T-helper 17 cell (primary cell): ENCODE data around the gene BICC1. TPM values are rescaled to one million over a fixed set of nuclear protein-coding genes. Genes with fewer than 3 reads are reported as not detected.

ENCODE experiments used
- ATAC-seq: fragments of 150-1000 bp; cut with Tn5 transposase; 2 replicates; pipeline ENCODE4 v1.10.0; 2021; ENCODE audit warnings: mild to moderate bottlenecking, moderate library complexity
- DNase-seq, 3 donors: peaks; one replicate each; pipeline versions ENCODE4 v3.0.0 to v3.0.0-alpha.2; 2020 to 2021
- H3K9me3 ChIP-seq: one replicate; pipeline ENCODE4 v1.7.0; 2013; ENCODE audit warnings: low read length, mild to moderate bottlenecking; ENCODE audit not compliant: control insufficient read depth, poor library complexity, severe bottlenecking
- H3K27ac Mint-ChIP-seq: one replicate; pipeline ENCODE4 v1.8.0; 2022; ENCODE audit warnings: mild to moderate bottlenecking, moderate library complexity, mixed read lengths
- H3K27me3 Mint-ChIP-seq: one replicate; pipeline ENCODE4 v1.8.0; 2022; ENCODE audit warnings: mixed read lengths
- H3K36me3 Mint-ChIP-seq: one replicate; pipeline ENCODE4 v1.8.0; 2022; ENCODE audit warnings: low read depth, mixed read lengths
- H3K4me1 Mint-ChIP-seq: one replicate; pipeline ENCODE4 v1.8.0; 2022; ENCODE audit warnings: mild to moderate bottlenecking, mixed read lengths
- H3K4me3 Mint-ChIP-seq: one replicate; pipeline ENCODE4 v1.8.0; 2022; ENCODE audit warnings: mild to moderate bottlenecking, moderate library complexity, mixed read lengths
- total RNA-seq, 4 donors: library from RNA in 2 of 4; stranded (reverse) in 2 of 4; gene quantifications; one replicate each; pipeline ENCODE4 v1.2.3 and lab custom pipeline; 2022 to 2026

BICC1 gene
- total RNA-seq, 2 donors from 2014 or later = not detected

GRCh38 chr10:58870070-58870469, 357.4 kb downstream of the BICC1 start:
- H3K36me3 Mint-ChIP-seq = peaks cover 3% of the 10 kb centered on the region
- H3K27ac Mint-ChIP-seq = no peak overlapping the region
- ATAC-seq (no peak), DNase-seq (no peak)
- H3K4me1 Mint-ChIP-seq = no peaks in the 10 kb centered on the region
- no peaks in the 10 kb centered on the region for H3K9me3 ChIP-seq
- peaks cover 8% of the 10 kb centered on the region for H3K27me3 Mint-ChIP-seq
- no peak overlapping the region for H3K4me3 Mint-ChIP-seq

- H3K36me3 Mint-ChIP-seq = peaks cover 3% of the 10 kb centered on the region
- no peak overlapping the region for H3K4me3 Mint-ChIP-seq
- H3K9me3 ChIP-seq = no peaks in the 10 kb centered on the region
- DNase-seq (no peak), ATAC-seq (no peak)
- no peaks in the 10 kb centered on the region for H3K4me1 Mint-ChIP-seq
- H3K27me3 Mint-ChIP-seq = peaks cover 5% of the 10 kb centered on the region
- H3K27ac Mint-ChIP-seq = no peak overlapping the region
These were observed 360.5 kb downstream of the BICC1 start for GRCh38 chr10:58873161-58873560.

Other genes with a start within 250 kb of the BICC1 start
- 1 to 10 TPM; 3.5 to 3.8 TPM for gene IPMK, start 245.0 kb upstream of the BICC1 start, total RNA-seq
- 1 to 10 TPM; 6.6 to 7.5 TPM for gene CISD1, start 243.7 kb upstream of the BICC1 start, total RNA-seq
- gene UBE2D1, start 177.9 kb upstream of the BICC1 start, total RNA-seq = 10 to 100 TPM; 10.5 to 14.6 TPM
- gene TFAM, start 127.5 kb upstream of the BICC1 start, total RNA-seq = 10 to 100 TPM; 33.9 to 40.2 TPM